ENCODE measurements around the gene TCTN2.

TCTN2 gene

DNA sequence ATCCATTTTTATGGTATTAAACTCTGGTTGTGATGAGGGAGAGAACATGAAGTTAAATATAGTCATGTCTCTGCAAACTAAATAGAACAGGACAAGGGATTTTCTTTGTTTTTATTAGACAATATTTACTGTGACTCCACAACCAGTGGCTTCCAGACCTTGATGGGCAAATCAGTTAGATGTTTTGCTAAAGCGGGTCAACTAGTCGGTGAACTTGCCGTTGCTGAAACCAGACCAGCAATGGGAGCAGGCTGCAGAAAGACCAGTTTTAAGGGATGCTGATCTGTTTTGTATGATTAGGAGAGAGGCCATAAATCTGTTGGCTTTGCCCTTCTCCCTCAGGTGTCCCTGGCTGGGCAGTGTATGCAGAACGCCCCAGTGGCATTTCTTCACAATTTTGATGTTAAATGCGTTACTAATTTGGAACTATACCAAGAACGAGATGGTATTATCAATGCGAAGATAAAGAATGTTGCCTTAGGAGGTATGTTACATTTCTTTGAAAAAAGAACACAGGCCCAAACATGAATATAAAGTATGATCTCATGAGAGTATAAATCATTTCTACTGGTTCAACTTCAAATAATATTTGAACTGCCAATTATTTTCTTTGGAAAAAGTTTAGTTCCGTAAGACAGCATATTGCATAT is 19.4 kb downstream of the TCTN2 start:
- no peak for DNase-seq

GRCh38 chr12:123696207-123696606 is 25.3 kb downstream of the TCTN2 start:
- DNase-seq: peak in 1 of 3 experiments; percentile 88

GRCh38 chr12:123696646-123697045 is 25.7 kb downstream of the TCTN2 start:
- peak; percentile 24 to 90 (median 52) for DNase-seq

GRCh38 chr12:123705935-123706334 is 35.0 kb downstream of the TCTN2 start:
- peak in 1 of 3 experiments; percentile 20 for DNase-seq

- DNase-seq: no peak
Measured at GRCh38 chr12:123707466-123707865, 36.6 kb downstream of the TCTN2 start.

DNA sequence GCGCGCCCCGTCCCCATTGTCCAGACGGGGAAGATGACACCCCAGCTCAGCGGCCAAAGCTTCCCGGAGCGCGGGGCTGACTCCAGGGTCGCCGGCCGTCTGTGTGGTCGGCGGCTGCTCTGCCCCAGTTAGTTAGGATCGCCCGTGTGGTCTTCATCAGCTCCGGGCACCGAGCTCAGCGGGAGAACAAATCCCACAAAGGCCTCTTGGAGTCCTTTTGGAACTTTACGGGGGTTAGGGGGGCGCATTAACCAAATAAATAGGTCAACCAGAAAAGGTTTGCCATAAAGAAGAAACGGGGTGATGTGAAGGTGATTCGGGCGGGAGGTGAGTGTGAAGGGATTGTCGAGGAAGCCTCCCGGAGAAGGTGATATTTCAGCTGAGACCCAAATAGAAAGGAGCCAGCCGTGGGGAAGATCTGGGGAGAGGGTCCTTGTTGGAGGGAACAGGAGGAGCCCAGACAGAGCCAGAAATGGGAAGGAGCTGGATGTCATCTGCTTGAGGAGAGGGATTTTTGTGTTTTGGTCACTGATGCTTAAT is 41.9 kb downstream of the TCTN2 start:
- DNase-seq: peak in 1 of 3 experiments; percentile 31

DNA sequence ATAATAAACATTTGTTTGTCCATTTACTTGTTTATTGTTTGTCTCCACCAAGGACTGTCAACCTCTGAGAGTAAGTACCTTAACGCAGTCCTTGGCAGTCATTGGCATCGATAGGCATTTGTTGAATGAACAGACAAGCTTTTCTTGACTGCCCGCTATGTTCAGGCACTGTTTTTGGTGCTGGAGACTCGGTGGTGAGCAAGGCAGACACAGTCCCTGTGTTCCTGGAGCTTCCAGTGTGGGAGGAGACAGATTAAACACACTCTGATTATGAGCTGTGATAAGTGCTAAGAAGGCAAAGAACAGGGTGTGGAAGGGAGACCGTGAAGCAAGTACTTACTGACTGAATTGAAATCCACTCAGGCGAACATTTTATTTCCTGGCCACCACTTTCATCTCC is 42.5 kb downstream of the TCTN2 start:
- DNase-seq: peak in 1 of 3 experiments; percentile 40

DNA sequence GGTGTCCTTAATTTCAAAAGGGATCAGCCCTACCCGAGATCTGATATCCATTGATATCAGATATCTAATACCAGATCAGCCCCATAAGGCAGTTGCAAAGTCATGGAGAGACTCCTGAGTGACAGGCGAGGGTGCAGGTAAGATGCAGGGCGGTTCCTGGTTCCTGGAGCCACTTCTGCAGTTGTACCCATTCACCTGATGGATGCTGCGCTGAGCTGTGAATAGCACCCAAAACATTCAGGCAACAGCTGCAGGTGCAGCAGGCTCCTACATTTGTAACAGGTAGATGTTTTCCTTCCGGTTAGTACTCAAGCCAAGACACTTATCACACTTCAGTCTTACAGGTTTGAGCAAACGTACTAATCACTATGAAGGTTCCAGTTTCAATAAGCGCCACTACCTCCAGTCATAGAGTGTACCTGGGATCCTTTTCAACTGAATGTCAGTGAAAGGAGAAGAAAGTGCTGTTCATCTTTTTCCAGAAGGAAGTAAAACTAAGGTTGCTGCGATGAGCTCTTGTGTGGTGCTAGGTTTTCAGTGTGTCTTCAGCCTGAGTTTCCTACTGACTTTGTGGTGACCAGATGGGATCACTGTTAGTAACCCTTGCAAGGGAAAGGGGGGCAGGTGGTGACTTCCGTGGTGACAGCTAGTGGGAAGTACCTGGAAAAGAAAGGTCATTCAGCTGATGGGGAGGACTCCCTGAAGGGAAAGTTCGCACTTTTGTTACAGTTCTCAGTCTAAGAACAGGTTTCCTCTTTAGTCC is 43.1 kb downstream of the TCTN2 start:
- DNase-seq: no peak

GRCh38 chr12:123715195-123715594 is 44.3 kb downstream of the TCTN2 start:
- no peak for DNase-seq

DNA sequence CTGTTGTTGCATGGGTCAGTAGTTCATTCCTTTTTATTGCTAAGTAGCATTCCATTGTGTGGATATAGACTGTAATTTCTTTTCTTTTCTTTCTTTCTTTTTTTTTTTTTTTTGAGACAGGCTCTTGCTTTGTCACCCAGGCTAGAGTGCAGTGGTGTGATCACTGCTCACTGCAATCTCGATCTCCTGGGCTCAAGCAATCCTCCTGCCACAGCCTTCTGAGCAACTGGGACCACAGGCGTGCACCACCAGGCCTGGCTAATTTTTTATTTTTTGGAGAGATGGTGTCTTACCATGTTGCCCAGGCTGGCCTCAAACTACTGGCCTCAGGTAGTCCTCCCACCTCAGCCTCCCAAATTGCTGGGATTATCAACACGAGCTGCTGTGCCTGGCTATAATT is 46.4 kb downstream of the TCTN2 start:
- DNase-seq: no peak

- no peak for DNase-seq
Measured at GRCh38 chr12:123720141-123720814, 49.4 kb downstream of the TCTN2 start.

- DNase-seq: peak in 1 of 3 experiments; percentile 8
Measured at GRCh38 chr12:123721245-123721644, 50.3 kb downstream of the TCTN2 start.

DNA sequence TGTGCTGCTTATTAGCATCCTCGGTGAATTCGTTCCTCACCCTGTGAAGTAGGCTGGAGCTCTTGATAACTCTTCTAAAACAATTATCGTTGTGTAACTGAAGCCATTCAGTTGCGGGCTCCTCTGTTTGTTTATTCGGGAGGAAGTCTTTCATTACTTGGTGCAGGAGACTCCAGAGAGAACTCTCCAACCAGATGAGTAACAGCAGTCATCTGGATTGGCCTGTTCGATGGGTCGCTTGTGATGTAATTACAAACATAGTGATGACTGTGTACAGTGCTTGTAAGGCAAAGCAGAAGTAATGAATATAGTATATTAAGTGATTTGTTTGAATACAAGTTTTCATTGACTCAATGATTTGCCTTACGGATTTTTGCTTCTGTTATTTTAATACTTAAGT is 52.1 kb downstream of the TCTN2 start:
- DNase-seq: no peak

DNA sequence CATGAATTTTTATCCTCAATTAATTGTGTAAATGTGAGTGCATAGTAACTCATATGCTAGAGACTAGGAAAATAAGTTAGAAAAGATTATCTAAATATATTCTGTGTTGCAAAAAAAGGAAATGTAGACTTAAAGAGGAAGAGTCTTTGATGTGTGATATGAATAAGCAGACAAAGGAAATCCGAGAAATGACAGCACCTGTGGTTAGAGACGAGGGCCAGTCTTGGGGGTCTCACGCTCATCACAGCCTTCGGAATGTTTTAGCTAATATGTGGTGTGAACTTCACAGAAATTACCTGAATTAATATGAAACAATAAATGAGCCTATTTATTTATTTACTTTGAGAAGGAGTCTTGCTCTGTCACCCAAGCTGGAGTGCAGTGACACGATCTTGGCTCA is 52.9 kb downstream of the TCTN2 start:
- no peak for DNase-seq

DNA sequence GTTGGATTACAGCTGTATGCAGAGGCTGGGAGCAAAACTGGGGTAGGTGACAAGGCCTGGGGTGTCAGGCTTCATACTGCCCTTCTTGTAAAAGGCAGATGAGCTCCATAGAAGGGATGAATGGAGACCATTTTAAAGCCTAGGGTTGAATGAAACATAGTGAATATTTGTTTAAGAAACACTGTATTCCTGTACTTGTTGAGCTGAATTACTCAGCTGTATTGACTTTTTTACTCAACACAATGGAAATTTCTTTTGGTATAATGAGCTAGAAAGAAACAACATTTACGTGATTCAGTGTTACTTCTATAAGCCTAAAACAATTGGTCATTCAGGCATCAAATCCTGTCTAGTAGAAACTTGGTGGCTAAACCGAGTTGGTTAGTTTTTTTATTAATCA is 55.3 kb downstream of the TCTN2 start:
- DNase-seq: no peak

- DNase-seq: no peak
Measured at GRCh38 chr12:123726962-123727361, 56.0 kb downstream of the TCTN2 start.

- no peak for DNase-seq
Measured at GRCh38 chr12:123727878-123728277, 57.0 kb downstream of the TCTN2 start.

DNA sequence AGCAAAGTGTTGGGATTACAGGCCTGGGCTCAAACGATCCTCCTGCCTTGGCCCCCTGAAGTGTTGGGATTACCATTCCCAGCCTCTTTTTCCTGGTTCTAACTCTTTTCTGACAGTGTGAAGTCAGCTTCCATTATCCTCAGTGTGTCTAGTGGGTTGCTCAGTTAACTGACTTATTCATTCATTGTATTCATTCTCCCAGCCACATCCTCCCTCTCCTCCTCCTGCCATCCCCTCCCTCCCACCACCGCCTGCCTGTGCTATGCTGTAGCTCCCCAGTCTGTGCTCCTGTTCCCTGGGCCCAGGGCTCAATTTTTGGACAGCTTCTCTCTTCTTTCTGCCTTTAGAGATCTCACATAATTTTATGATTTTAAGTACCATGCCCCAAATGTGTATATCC is 60.7 kb downstream of the TCTN2 start:
- no peak for DNase-seq

DNA sequence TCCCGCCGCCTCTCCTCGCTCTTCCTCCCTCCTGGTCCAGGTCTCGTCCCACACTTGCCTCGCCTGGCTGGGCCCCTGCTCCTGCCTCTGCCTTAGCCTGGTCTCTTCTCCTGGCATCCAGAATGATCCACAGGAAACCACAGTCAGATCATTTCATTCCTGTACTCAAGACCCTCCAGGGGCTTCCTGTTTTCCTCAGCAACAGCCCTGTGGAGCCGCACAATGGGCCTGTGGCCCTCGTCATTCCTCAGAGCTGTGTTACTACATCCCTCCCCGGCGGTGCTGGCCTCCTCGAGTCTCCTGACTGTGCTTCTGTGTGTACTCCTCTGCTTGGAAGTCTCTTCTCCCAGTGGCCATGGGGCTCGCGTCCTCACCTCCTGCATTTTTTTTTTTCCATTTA is 61.3 kb downstream of the TCTN2 start:
- no peak for DNase-seq

- no peak for DNase-seq
Measured at GRCh38 chr12:123733229-123733628, 62.3 kb downstream of the TCTN2 start.

DNA sequence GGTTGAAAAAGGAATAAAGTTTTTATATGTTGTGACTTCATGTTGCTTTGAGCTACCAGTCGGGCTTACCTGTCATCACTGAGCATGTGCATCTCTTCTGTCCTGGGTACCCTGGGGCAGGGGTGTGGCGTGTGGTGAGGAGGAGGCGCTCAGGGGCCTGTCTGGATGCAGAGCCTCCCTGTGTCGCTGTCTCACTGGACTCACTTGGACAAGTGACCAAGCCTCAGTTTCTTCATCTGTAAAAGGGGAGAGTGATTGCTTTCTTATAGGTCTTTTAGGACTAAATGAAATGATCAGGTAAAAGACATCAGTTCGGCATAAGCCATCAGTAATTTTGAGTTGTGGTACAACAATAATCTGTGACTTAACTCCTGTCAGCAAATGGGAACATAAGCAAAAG is 63.4 kb downstream of the TCTN2 start:
- DNase-seq: no peak

DNA sequence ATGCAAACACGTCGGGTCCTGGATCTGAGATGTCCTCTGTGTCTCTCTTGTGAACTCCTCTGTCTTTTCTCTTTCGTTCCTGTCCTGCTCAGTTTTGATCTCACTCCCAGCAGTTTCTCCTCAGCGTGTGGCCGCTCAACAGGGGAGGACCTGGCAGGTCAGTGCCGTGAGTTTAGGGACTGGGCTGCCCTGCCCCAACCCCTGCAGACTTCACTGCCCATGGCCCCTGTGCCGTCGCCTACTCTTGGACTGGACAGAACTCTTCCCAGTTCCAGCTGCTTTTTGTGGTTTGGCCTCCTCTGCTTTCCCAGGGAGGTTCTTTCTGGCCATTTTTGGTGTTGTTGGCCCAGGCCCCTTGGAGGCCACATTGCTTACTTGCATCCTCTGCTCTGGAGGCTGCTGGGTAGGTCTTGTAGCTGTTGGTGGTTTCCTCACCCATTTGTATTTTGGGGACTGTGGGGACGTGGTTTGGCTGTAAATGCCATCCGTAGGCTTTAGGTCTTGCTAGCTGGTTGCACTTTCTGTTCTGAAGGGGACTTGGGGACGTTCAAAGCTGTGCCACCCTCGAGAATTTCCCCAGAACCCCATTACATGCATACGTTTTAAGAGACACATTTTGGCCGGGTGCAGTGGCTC is 71.1 kb downstream of the TCTN2 start:
- no peak for DNase-seq

DNA sequence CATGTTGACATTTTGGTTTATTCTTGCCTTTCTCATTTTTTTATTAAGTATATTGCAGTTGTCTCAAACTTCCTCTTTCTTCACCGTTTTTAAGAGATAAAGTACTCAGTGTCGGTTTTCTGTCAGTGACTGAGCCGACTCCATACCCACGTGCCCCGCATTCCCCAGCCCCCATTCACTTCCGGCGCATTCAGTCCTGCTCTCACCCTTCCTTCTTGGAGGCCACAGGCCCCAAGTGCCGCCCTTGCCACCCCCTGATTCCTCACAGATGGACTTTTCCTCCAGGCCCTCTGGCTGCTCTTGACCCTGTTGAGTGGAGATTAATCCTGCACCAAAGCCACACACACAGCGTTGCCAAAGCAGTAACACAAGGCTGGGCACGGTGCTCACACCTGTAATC is 72.1 kb downstream of the TCTN2 start:
- DNase-seq: no peak

Measured in NCI-H1417 (cell line).